ENCODE measurements around the gene GPR139.

GPR139 gene

GRCh38 chr16:20073203-20074098 is at the start of gene GPR139:
TSS of gene GPR139 (minus strand) at chr16:20073890. CDS start at chr16:20073616, 274 bp downstream.
- DNase-seq (ENCODE audit: low read depth in 2 of 2) = no peak

GRCh38 chr16:20122011-20122410 is 48.3 kb upstream of the GPR139 start:
- no peak for DNase-seq (ENCODE audit: low read depth in 2 of 2)

GRCh38 chr16:20114356-20114755 is 40.7 kb upstream of the GPR139 start:
- no peak for DNase-seq (ENCODE audit: low read depth in 2 of 2)

- no peak for DNase-seq (ENCODE audit: low read depth in 2 of 2)
These were observed 37.5 kb upstream of the GPR139 start for GRCh38 chr16:20111143-20111542.

GRCh38 chr16:20107083-20107482 is 33.4 kb upstream of the GPR139 start:
- DNase-seq (ENCODE audit: low read depth in 2 of 2) = no peak

GRCh38 chr16:20104563-20105183 is 31.0 kb upstream of the GPR139 start:
- DNase-seq (ENCODE audit: low read depth in 2 of 2) = no peak

- no peak for DNase-seq (ENCODE audit: low read depth in 2 of 2)
These were observed 28.8 kb upstream of the GPR139 start for GRCh38 chr16:20102521-20102920.

- DNase-seq (ENCODE audit: low read depth in 2 of 2) = no peak
These were observed 28.3 kb upstream of the GPR139 start for GRCh38 chr16:20102021-20102420.

- no peak for DNase-seq (ENCODE audit: low read depth in 2 of 2)
These were observed 25.7 kb upstream of the GPR139 start for GRCh38 chr16:20099375-20099774.

GRCh38 chr16:20094157-20094556 is 20.5 kb upstream of the GPR139 start:
- no peak for DNase-seq (ENCODE audit: low read depth in 2 of 2)

- DNase-seq (ENCODE audit: low read depth in 2 of 2) = no peak
These were observed 15.7 kb upstream of the GPR139 start for GRCh38 chr16:20089246-20089965.

GRCh38 chr16:20084624-20085226 is 11.0 kb upstream of the GPR139 start:
- DNase-seq (ENCODE audit: low read depth in 2 of 2) = no peak

- DNase-seq (ENCODE audit: low read depth in 2 of 2) = no peak
These were observed 5.4 kb upstream of the GPR139 start for GRCh38 chr16:20079106-20079505.

- no peak for DNase-seq (ENCODE audit: low read depth in 2 of 2)
These were observed 1.6 kb upstream of the GPR139 start for GRCh38 chr16:20075243-20075642.

- DNase-seq (ENCODE audit: low read depth in 2 of 2) = no peak
These were observed 655 bp upstream of the GPR139 start for GRCh38 chr16:20074099-20074991.

GRCh38 chr16:20072874-20073202 is 852 bp downstream of the GPR139 start:
- DNase-seq (ENCODE audit: low read depth in 2 of 2) = no peak

- no peak for DNase-seq (ENCODE audit: low read depth in 2 of 2)
These were observed 1.4 kb downstream of the GPR139 start for GRCh38 chr16:20072146-20072873.

- no peak for DNase-seq (ENCODE audit: low read depth in 2 of 2)
These were observed 8.8 kb downstream of the GPR139 start for GRCh38 chr16:20064931-20065330.

- no peak for DNase-seq (ENCODE audit: low read depth in 2 of 2)
These were observed 9.2 kb downstream of the GPR139 start for GRCh38 chr16:20064520-20064919.

- no peak for DNase-seq (ENCODE audit: low read depth in 2 of 2)
These were observed 12.6 kb downstream of the GPR139 start for GRCh38 chr16:20061132-20061531.

- no peak for DNase-seq (ENCODE audit: low read depth in 2 of 2)
These were observed 17.3 kb downstream of the GPR139 start for GRCh38 chr16:20056436-20056835.
